Measurements from ENCODE around the gene SMYD3. TPM values are rescaled to one million over a fixed set of nuclear protein-coding genes. Genes with fewer than 3 reads are reported as not detected.

The SMYD3 gene
- total RNA-seq, 1 experiment from 2014 or later, result 25.5 TPM

DNA sequence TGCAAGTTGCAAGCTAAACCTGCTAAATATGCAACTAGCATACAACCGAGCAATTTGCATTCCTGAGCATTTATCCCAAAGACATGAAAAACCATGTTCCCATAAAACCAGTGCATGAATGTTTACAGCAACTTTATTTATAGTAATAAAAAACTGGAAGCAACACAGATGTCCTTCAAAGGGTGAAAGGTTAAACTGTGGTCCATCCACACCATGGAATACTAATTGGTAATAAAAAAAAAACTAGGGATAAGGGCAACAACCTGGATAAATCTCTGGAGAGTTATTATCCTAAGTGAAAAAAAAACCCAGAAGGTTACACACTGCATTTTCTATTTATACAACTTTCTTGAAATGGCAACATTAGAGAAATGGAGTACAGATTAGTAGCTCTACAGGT, 474.1 kb downstream of the SMYD3 start:
- no peak overlapping the region for H3K56ac ChIP-seq (ENCODE audit: insufficient read length, low read depth, low read length)

More for the DNA sequence above, 474.1 kb downstream of the SMYD3 start:
- Histone ChIP-seq H4K5ac (ENCODE audit: insufficient read length, low read depth, low read length) (no peak overlapping the region), H2BK120ac (ENCODE audit: low read depth, low read length, poor library complexity, severe bottlenecking) (no peak overlapping the region), H3K27me3 (ENCODE audit: insufficient read depth, low read length) (no peaks in the 10 kb centered on the region), H2AFZ (ENCODE audit: low read length) (no peak overlapping the region), H4K91ac (ENCODE audit: insufficient read length, low read depth, low read length) (no peak overlapping the region), H3K4me2 (ENCODE audit: insufficient read depth, insufficient read length, low read length) (no peak overlapping the region), H3K4ac (ENCODE audit: low read depth, low read length) (no peak overlapping the region), H3T11ph (ENCODE audit: low read length) (no peak overlapping the region), H3K4me1 (ENCODE audit: insufficient read depth, low read length) (no peaks in the 10 kb centered on the region), H3K18ac (ENCODE audit: insufficient read length, low read depth, low read length) (no peak overlapping the region), H4K20me1 (ENCODE audit: control insufficient read depth, insufficient read depth, insufficient read length) (no peaks in the 10 kb centered on the region), H2BK12ac (ENCODE audit: insufficient read length, low read depth, low read length) (no peak overlapping the region), H4K8ac (replicated peaks; ENCODE audit: insufficient read length, low read depth, low read length) (no peak overlapping the region), H3K79me2 (ENCODE audit: insufficient read depth, low read length) (no peaks in the 10 kb centered on the region), H3K23ac (ENCODE audit: insufficient read length, low read depth, low read length) (no peak overlapping the region), H3K23me2 (ENCODE audit: insufficient read length, low read depth, low read length, poor library complexity, severe bottlenecking) (no peaks in the 10 kb centered on the region), H3K9ac (ENCODE audit: extremely low read depth, insufficient read length, low read length) (no peak overlapping the region), H3K79me1 (ENCODE audit: insufficient read depth, low read depth, low read length, poor library complexity, severe bottlenecking) (no peaks in the 10 kb centered on the region), H2BK20ac (ENCODE audit: low read depth, low read length, poor library complexity, severe bottlenecking) (no peak overlapping the region), H2BK5ac (ENCODE audit: insufficient read length, low read length) (no peak overlapping the region), H2AK5ac (ENCODE audit: insufficient read length, low read length) (no peak overlapping the region), H3K9me3 (ENCODE audit: control insufficient read depth, low read depth, low read length) (no peaks in the 10 kb centered on the region), H3K27ac (ENCODE audit: insufficient read length, low read depth, low read length) (no peak overlapping the region), H3K14ac (ENCODE audit: insufficient read depth, low read length) (no peak overlapping the region), H2BK15ac (ENCODE audit: low read depth, low read length) (no peak overlapping the region)
- no peaks in the 10 kb centered on the region for H3K36me3 Mint-ChIP-seq (ENCODE audit: insufficient read depth in 1 of 3, low read depth in 3 of 3)
- no peak for TF ChIP-seq CTCF (conservative IDR thresholded peaks at IDR 0.05)
- H3K4me1 Mint-ChIP-seq, result peaks cover 4 to 9% of the 10 kb centered on the region in 2 experiments; a peak in 3 of 4 replicates
- WGBS (ENCODE audit: extremely low coverage, insufficient read length, low lambda C conversion rate), result no CpG with 5 or more reads among the region's 1 CpG
- no peak overlapping the region for H3K4me3 Mint-ChIP-seq
- peaks cover 2 to 3% of the 10 kb centered on the region in 2 experiments; a peak in 2 of 5 replicates for H3K9me3 Mint-ChIP-seq
- H3K27me3 Mint-ChIP-seq (ENCODE audit: low read depth), result no peaks in the 10 kb centered on the region
- no peak for DNase-seq
- no peak overlapping the region for H3K27ac Mint-ChIP-seq

All from H9 (cell line).